Activated CD8-positive, alpha-beta memory T cell treated with anti-CD3 and anti-CD28 coated beads for 24 hours (primary cell): Measurements from ENCODE around the gene LRP11.

Experiments used
- DNase-seq: peaks from one replicate; pipeline ENCODE4 v3.0.0-alpha.2; 2020

LRP11 gene

DNA sequence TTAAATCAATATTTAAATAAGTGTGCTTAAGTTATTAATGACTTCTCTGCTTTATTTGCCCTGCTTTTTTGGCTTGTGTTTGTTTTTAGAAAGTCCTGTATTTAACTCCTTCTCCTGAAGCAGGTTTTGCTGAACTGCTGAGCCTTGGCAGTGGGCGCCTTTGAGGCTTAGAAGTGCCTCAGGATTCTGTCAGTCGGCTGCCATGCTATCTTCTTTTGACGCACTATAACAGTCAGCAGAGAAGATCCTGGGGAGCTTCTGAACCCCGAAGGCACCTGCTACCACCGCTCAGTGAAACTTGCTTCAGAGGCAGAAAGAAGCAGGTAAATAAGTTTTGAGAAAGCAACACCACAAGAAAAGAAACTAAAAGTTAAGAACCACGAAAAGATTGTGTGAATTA is 92.2 kb downstream of the LRP11 start:
- DNase-seq, result no peak

DNA sequence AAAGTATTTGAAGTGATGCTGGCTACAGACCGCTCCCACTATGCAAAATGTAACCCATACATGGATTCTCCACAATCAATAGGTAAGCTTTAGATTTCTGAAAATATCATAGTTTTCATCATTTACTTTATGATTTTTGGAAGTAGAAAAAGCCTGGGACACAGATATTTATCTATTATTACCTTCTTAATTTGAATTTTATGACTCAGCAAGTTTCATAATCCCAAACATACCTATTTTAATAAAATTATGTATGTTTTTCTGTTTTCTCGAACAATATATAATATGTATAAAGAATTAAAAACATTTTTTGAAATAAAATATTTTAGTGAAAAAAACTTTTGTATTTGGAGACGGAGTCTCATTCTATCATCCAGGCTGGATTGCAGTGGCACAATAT is 93.0 kb downstream of the LRP11 start:
- no peak for DNase-seq

DNA sequence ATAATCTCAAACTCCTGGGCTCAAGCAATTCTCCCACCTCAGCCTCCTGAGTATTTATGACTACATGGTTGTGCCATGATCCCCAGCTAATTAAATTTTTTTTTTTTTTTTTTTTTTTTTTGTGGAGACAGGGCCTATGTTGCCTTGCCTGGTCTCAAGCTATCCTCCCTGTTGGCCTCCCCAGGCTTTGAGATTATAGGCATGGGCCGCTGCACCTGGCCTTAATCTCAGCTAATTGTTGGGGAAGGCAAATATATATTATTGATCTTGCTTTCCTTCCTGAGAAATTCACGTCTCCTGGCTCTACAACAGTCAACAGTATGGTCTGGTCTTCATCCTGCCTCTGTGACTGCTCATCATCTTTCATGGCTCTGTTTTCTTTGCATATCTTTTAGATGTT is 94.5 kb downstream of the LRP11 start:
- no peak for DNase-seq
